ENCODE data around the gene TRIM72.

DNA sequence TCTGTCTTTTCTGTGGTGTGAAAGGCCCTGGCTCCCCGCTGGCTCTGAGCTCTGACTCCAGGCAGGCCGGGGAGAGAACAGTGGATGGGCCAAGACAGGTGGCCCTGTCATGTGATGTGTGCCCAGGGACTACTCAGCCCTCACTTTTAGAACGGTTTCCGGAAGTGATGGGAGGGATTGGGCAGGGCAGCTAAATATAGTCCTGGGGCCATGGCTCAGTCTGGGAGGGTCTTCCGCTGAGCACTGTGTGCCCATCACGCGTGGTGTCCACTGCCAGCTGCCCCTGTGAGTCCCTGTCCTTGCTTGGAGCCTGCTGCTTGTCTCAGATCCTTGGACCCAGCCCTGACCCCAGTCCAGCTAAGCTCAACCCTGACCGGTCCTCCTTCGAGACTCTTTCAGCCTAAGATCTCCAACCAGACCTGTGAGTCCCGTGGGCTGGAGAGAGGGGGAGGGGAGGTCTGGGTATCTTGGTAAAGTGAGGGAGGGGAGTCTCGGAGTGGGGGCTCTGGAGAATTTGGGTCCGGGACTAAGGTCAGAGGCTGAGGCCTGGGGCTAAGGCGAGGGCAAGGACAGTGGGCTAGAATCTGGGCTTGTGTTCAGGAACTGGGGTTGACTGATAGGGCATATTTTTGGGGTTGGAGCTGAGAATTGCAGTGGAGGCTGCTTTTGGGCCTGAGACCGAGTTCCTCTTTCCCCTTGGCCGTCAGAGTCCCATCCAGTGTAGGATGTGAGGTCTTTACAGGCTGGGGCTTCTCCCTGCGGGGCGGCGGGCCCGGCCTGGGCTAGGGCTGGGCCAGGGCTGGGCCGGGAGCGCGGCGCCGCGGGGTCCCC lies at the start of gene TRIM72:
- TF ChIP-seq, protein P1, sequence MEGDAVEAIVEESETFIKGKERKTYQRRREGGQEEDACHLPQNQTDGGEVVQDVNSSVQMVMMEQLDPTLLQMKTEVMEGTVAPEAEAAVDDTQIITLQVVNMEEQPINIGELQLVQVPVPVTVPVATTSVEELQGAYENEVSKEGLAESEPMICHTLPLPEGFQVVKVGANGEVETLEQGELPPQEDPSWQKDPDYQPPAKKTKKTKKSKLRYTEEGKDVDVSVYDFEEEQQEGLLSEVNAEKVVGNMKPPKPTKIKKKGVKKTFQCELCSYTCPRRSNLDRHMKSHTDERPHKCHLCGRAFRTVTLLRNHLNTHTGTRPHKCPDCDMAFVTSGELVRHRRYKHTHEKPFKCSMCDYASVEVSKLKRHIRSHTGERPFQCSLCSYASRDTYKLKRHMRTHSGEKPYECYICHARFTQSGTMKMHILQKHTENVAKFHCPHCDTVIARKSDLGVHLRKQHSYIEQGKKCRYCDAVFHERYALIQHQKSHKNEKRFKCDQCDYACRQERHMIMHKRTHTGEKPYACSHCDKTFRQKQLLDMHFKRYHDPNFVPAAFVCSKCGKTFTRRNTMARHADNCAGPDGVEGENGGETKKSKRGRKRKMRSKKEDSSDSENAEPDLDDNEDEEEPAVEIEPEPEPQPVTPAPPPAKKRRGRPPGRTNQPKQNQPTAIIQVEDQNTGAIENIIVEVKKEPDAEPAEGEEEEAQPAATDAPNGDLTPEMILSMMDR (IDR thresholded peaks at IDR 0.05) = no peak
- TF ChIP-seq EP300 (IDR thresholded peaks at IDR 0.05) (no peak), POLR2A (IDR thresholded peaks at IDR 0.05) (no peak)
